Glutamatergic neuron (in vitro differentiated cells): ENCODE data around the gene IGSF3. TPM values are rescaled to one million over a fixed set of nuclear protein-coding genes. Genes with fewer than 3 reads are reported as not detected.
"Not testable (repeated sequence)": the region's sequence is repeated elsewhere in the genome, so short reads cannot be mapped to it uniquely, and the experiment has no call there.

Experiments used
- DNase-seq: peaks from one replicate; pipeline ENCODE4 v3.0.0; 2022
- H3K27ac Mint-ChIP-seq: one replicate; pipeline ENCODE4 v1.8.0; 2020; ENCODE audit warnings: mild to moderate bottlenecking, mixed read lengths, inconsistent platforms; ENCODE audit not compliant: unreplicated experiment
- H3K27me3 Mint-ChIP-seq: one replicate; pipeline ENCODE4 v1.8.0; 2020; ENCODE audit warnings: mild to moderate bottlenecking, moderate library complexity, mixed read lengths, inconsistent platforms; ENCODE audit not compliant: unreplicated experiment
- H3K36me3 Mint-ChIP-seq: one replicate; pipeline ENCODE4 v1.8.0; 2020; ENCODE audit warnings: mild to moderate bottlenecking, mixed read lengths, inconsistent platforms; ENCODE audit not compliant: unreplicated experiment
- H3K4me1 Mint-ChIP-seq: one replicate; pipeline ENCODE4 v1.8.0; 2020; ENCODE audit warnings: mild to moderate bottlenecking, low read depth, mixed read lengths, inconsistent platforms; ENCODE audit not compliant: unreplicated experiment
- H3K4me3 Mint-ChIP-seq: one replicate; pipeline ENCODE4 v1.8.0; 2020; ENCODE audit warnings: mild to moderate bottlenecking, mixed read lengths, inconsistent platforms; ENCODE audit not compliant: unreplicated experiment
- H3K9me3 Mint-ChIP-seq: one replicate; pipeline ENCODE4 v1.8.0; 2020; ENCODE audit warnings: mild to moderate bottlenecking, moderate library complexity, mixed read lengths, inconsistent platforms; ENCODE audit not compliant: unreplicated experiment
- CTCF ChIP-seq: fragments of 200-600 bp; sonication (generic); IDR thresholded peaks from one replicate; pipeline ENCODE4 v1.5.0; 2021; ENCODE audit not compliant: partially characterized antibody, unreplicated experiment
- total RNA-seq: library from RNA; stranded (reverse); fragmentation: NEBNext Ultra II Directional; extraction: Animal tissue kit (Norgen Biotek cat#: 25700); gene quantifications from one replicate; pipeline ENCODE4 v1.2.1, GENCODE V29; 2021; ENCODE audit not compliant: unreplicated experiment

IGSF3 gene
- total RNA-seq, 1 donor from 2014 or later = 110 TPM

GRCh38 chr1:116598420-116599036 is 69.0 kb downstream of the IGSF3 start:
- not testable (repeated sequence) for H3K27me3 Mint-ChIP-seq, H3K27ac Mint-ChIP-seq

GRCh38 chr1:116597388-116597787 is 70.1 kb downstream of the IGSF3 start:
- H3K27ac Mint-ChIP-seq, DNase-seq, H3K27me3 Mint-ChIP-seq, H3K9me3 Mint-ChIP-seq, H3K4me3 Mint-ChIP-seq, H3K36me3 Mint-ChIP-seq: not testable (repeated sequence)
- H3K4me1 Mint-ChIP-seq = peaks cover 17% of the 10 kb centered on the region

More at GRCh38 chr1:116598420-116599036, 69.0 kb downstream of the IGSF3 start:
- not testable (repeated sequence) for H3K9me3 Mint-ChIP-seq, H3K36me3 Mint-ChIP-seq, DNase-seq, H3K4me3 Mint-ChIP-seq
- peaks cover 15% of the 10 kb centered on the region for H3K4me1 Mint-ChIP-seq

- not testable (repeated sequence) for H3K27me3 Mint-ChIP-seq, DNase-seq, H3K4me3 Mint-ChIP-seq, H3K36me3 Mint-ChIP-seq, H3K27ac Mint-ChIP-seq, H3K9me3 Mint-ChIP-seq
- H3K4me1 Mint-ChIP-seq = peaks cover 22% of the 10 kb centered on the region
These were observed 70.7 kb downstream of the IGSF3 start for GRCh38 chr1:116596742-116597307.

GRCh38 chr1:116595946-116596741 is 71.4 kb downstream of the IGSF3 start:
- not testable (repeated sequence) for H3K27me3 Mint-ChIP-seq, H3K4me3 Mint-ChIP-seq, H3K9me3 Mint-ChIP-seq, H3K27ac Mint-ChIP-seq, DNase-seq, H3K36me3 Mint-ChIP-seq
- peak; percentile 30 for TF ChIP-seq CTCF
- peaks cover 22% of the 10 kb centered on the region for H3K4me1 Mint-ChIP-seq

- not testable (repeated sequence) for H3K4me3 Mint-ChIP-seq, H3K9me3 Mint-ChIP-seq, H3K36me3 Mint-ChIP-seq, H3K27ac Mint-ChIP-seq, H3K27me3 Mint-ChIP-seq, DNase-seq
- TF ChIP-seq CTCF = peak; percentile 6
- H3K4me1 Mint-ChIP-seq = peaks cover 22% of the 10 kb centered on the region
These were observed 72.3 kb downstream of the IGSF3 start for GRCh38 chr1:116595065-116595840.

- not testable (repeated sequence) for DNase-seq, H3K36me3 Mint-ChIP-seq, H3K27me3 Mint-ChIP-seq, H3K27ac Mint-ChIP-seq, H3K4me3 Mint-ChIP-seq, H3K9me3 Mint-ChIP-seq
- peaks cover 28% of the 10 kb centered on the region for H3K4me1 Mint-ChIP-seq
These were observed 73.6 kb downstream of the IGSF3 start for GRCh38 chr1:116593977-116594376.

GRCh38 chr1:116593401-116593800 is 74.1 kb downstream of the IGSF3 start:
- H3K27ac Mint-ChIP-seq, DNase-seq, H3K36me3 Mint-ChIP-seq, H3K27me3 Mint-ChIP-seq, H3K4me3 Mint-ChIP-seq, H3K9me3 Mint-ChIP-seq: not testable (repeated sequence)
- H3K4me1 Mint-ChIP-seq = peaks cover 28% of the 10 kb centered on the region

GRCh38 chr1:116591951-116592605 is 75.5 kb downstream of the IGSF3 start:
- H3K9me3 Mint-ChIP-seq, H3K36me3 Mint-ChIP-seq, DNase-seq, H3K4me3 Mint-ChIP-seq, H3K27me3 Mint-ChIP-seq, H3K27ac Mint-ChIP-seq: not testable (repeated sequence)
- peaks cover 31% of the 10 kb centered on the region for H3K4me1 Mint-ChIP-seq
